Measurements from ENCODE around the gene SMIM45.

SMIM45 gene

GRCh38 chr22:41978732-41979131 is 26.8 kb downstream of the SMIM45 start:
- Histone ChIP-seq H3K4me3 (ENCODE audit: low read depth, low read length) (no peak overlapping the region), H3K36me3 (ENCODE audit: control insufficient read depth, insufficient read depth, low read length) (no peaks in the 10 kb centered on the region), H3K27me3 (ENCODE audit: control insufficient read depth, insufficient read depth, low read length) (peaks cover 37% of the 10 kb centered on the region)
- no peak for TF ChIP-seq CTCF (IDR thresholded peaks at IDR 0.05; ENCODE audit: insufficient read depth, low read length, poor library complexity, severe bottlenecking)
- DNase-seq (ENCODE audit: low read depth) = no peak

DNA sequence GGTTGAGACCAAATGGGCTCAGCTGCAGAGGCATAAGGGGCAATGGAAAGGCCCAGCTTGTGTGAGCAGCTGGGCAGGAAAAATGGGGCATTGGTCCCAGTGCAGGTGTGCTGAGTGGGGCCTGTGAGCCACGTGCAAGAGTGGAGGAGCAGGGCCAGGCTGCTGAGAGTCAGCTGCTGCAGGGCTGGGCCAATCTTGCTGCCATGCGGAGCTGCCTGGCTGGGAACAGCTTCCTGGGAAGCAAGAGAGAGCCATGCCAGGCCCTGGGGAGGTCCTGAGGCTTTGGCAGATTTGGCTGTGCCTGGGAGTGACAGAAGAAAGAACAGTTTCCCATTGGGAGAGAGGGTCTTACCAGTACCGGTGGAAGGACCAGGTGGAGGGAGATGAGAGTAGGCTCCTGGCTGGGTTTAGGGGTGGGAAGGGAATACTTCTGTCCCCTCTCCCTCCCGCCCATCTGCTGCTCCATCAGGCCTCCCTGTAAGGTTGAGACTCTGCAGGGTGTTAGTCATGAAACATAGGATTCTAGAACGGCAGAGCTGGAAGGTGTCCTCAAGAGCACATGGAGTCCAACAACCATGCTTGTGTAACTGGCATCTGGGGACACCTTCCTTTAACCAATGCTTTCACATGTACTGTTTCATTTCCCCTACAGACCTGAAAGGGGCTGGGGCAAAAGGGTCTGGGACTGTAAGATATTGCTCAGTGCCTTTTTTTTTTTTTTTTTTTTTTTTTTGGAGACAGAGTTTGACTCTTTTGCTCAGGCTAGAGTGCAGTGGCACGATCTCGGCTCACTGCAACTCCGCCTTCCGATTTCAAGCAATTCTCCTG is 27.7 kb downstream of the SMIM45 start:
- no peaks in the 10 kb centered on the region for H3K36me3 ChIP-seq (ENCODE audit: control insufficient read depth, insufficient read depth, low read length)
- H3K27me3 ChIP-seq (ENCODE audit: control insufficient read depth, insufficient read depth, low read length) = peaks cover 35% of the 10 kb centered on the region
- no peak overlapping the region for H3K4me3 ChIP-seq (ENCODE audit: low read depth, low read length)
- no peak for TF ChIP-seq CTCF (IDR thresholded peaks at IDR 0.05; ENCODE audit: insufficient read depth, low read length, poor library complexity, severe bottlenecking)
- no peak for DNase-seq (ENCODE audit: low read depth)

DNA sequence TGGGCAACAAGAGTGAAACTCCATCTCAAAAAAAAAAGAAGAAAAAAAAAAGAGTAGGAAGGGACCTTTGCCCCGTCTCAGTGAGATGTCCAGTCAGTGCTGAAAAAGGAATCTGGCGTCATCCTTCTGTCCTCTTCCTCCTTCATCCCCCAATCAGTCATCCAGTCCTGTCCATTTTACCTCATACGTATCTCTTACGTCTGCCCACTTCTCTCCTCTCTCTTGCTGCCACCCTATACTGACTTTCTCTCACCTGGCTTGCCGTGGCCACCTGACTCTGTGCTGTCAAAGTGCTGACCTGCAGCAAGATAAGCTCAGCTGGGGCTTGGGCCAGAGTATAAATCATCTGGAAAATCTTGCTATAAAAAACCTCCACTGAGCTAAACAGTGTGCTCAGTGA is 30.9 kb downstream of the SMIM45 start:
- TF ChIP-seq CTCF (IDR thresholded peaks at IDR 0.05; ENCODE audit: insufficient read depth, low read length, poor library complexity, severe bottlenecking) = no peak
- Histone ChIP-seq H3K4me3 (ENCODE audit: low read depth, low read length) (no peak overlapping the region), H3K27me3 (ENCODE audit: control insufficient read depth, insufficient read depth, low read length) (peaks cover 9% of the 10 kb centered on the region), H3K36me3 (ENCODE audit: control insufficient read depth, insufficient read depth, low read length) (no peaks in the 10 kb centered on the region)
- DNase-seq (ENCODE audit: low read depth) = no peak

- Histone ChIP-seq H3K4me3 (ENCODE audit: low read depth, low read length) (no peak overlapping the region), H3K36me3 (ENCODE audit: control insufficient read depth, insufficient read depth, low read length) (no peaks in the 10 kb centered on the region), H3K27me3 (ENCODE audit: control insufficient read depth, insufficient read depth, low read length) (peaks cover 7% of the 10 kb centered on the region)
- TF ChIP-seq CTCF (IDR thresholded peaks at IDR 0.05; ENCODE audit: insufficient read depth, low read length, poor library complexity, severe bottlenecking) = no peak
- no peak for DNase-seq (ENCODE audit: low read depth)
Measured at GRCh38 chr22:41983513-41984405, 31.8 kb downstream of the SMIM45 start.

- no peaks in the 10 kb centered on the region for H3K36me3 ChIP-seq (ENCODE audit: control insufficient read depth, insufficient read depth, low read length)
- H3K27me3 ChIP-seq (ENCODE audit: control insufficient read depth, insufficient read depth, low read length) = no peaks in the 10 kb centered on the region
- DNase-seq (ENCODE audit: low read depth) = no peak
- TF ChIP-seq CTCF (IDR thresholded peaks at IDR 0.05; ENCODE audit: insufficient read depth, low read length, poor library complexity, severe bottlenecking) = no peak
- no peak overlapping the region for H3K4me3 ChIP-seq (ENCODE audit: low read depth, low read length)
Measured at GRCh38 chr22:41987276-41987675, 35.3 kb downstream of the SMIM45 start.

Data from kidney epithelial cell (primary cell).